Kidney (tissue), 14 donors: ENCODE measurements around the gene CPEB3. TPM values are rescaled to one million over a fixed set of nuclear protein-coding genes. Genes with fewer than 3 reads are reported as not detected.

Experiments used
- DNase-seq, 5 donors: peaks; one replicate each; pipeline ENCODE4 v3.0.0-alpha.2; 2013 to 2020
- FAIRE-seq: peaks from 2 replicates; lab custom pipeline; 2012; peaks lifted over from hg19 to GRCh38; lab: Jason Lieb, UNC
- H3K27ac ChIP-seq, 2 donors: one replicate each; pipeline ENCODE4 v1.7.0; 2013; ENCODE audit warnings: low read depth in 2 of 2, low read length in 2 of 2, inconsistent platforms in 1 of 2
- H3K27me3 ChIP-seq: one replicate; pipeline ENCODE4 v1.7.1; 2013; ENCODE audit warnings: low read length, inconsistent platforms; ENCODE audit not compliant: control insufficient read depth, insufficient read depth
- H3K36me3 ChIP-seq, 3 donors: one replicate each; pipeline versions ENCODE4 v1.7.0 to v1.7.1; 2013; ENCODE audit warnings: low read length in 3 of 3, control low read depth in 1 of 3, inconsistent platforms in 1 of 3; ENCODE audit not compliant: insufficient read depth in 3 of 3, control insufficient read depth in 2 of 3
- H3K4me1 ChIP-seq, 3 donors: one replicate each; pipeline versions ENCODE4 v1.7.0 to v1.7.1; 2013; ENCODE audit warnings: low read length in 3 of 3, inconsistent platforms in 1 of 3, low read depth in 1 of 3; ENCODE audit not compliant: control insufficient read depth in 2 of 3, insufficient read depth in 2 of 3
- H3K4me3 ChIP-seq, 3 donors: one replicate each; pipeline versions ENCODE4 v1.7.0 to v1.8.1; 2013; ENCODE audit warnings: low read length in 3 of 3, control low read depth in 1 of 3, inconsistent platforms in 1 of 3
- H3K9ac ChIP-seq, 3 donors: one replicate each; pipeline versions ENCODE4 v1.7.0 to v1.7.1; 2013; ENCODE audit warnings: low read length in 3 of 3, control low read depth in 1 of 3, inconsistent platforms in 1 of 3
- H3K9me3 ChIP-seq, 3 donors: one replicate each; pipeline versions ENCODE4 v1.7.0 to v1.7.1; 2013; ENCODE audit warnings: low read length in 3 of 3, control low read depth in 1 of 3, inconsistent platforms in 1 of 3; ENCODE audit not compliant: control insufficient read depth in 2 of 3, insufficient read depth in 1 of 3
- CTCF ChIP-seq: IDR thresholded peaks from 3 replicates; pipeline ENCODE4 v1.5.1; 2012; ENCODE audit warnings: mild to moderate bottlenecking, moderate library complexity, borderline replicate concordance; ENCODE audit not compliant: insufficient read depth; ENCODE audit errors: extremely low read depth
- intact Hi-C: fragments of 100-400 bp; cut with DNase I; formaldehyde crosslinking; loops from one replicate; pipeline ENCODE4 v1.11.1; 2022
- polyA plus RNA-seq: library from polyadenylated mRNA; stranded (reverse); fragments of 350-450 nt; fragmentation: Illumina TruSeq; extraction: RNeasy Lipid Tissue Mini Kit (QIAGEN cat#74804); gene quantifications from one replicate; pipeline ENCODE4 v1.2.3, GENCODE V29; 2014; ENCODE audit warnings: low read depth, low replicate concordance; ENCODE audit not compliant: insufficient read depth
- total RNA-seq: library from RNA; stranded (reverse); fragmentation: NEBNext Ultra II Directional; extraction: Animal tissue kit (Norgen Biotek cat#: 25700); gene quantifications from one replicate; pipeline ENCODE4 v1.2.1, GENCODE V29; 2021
- donor health status: control.
- donor health status: control.
- donor health status: control.
- donor health status: control.
- donor health status: control.
- donor health status: DM: yes; HTN: yes; CAD: no.
- donor health status: Normal renal cell carcinoma (clear cell type).

Gene CPEB3
- total and polyA plus RNA-seq, 2 donors from 2014 or later: 2.3 to 7.4 TPM

GRCh38 chr10:92313750-92314149 lies 22.9 kb upstream of the CPEB3 start:
- no peak for TF ChIP-seq CTCF
- Histone ChIP-seq H3K4me3 (no peak overlapping the region), H3K36me3 (no peaks in the 10 kb centered on the region), H3K27me3 (no peaks in the 10 kb centered on the region), H3K27ac (no peak overlapping the region), H3K9me3 (no peaks in the 10 kb centered on the region), H3K4me1 (peaks cover 0 to 3% (median 0%) of the 10 kb centered on the region in 3 donors), H3K9ac (no peak overlapping the region)
- intact Hi-C loops: no loop called here
- FAIRE-seq (no peak), DNase-seq (no peak)

- peak; percentile 62 for FAIRE-seq
- peaks cover 0 to 12% (median 6%) of the 10 kb centered on the region in 3 donors for H3K4me1 ChIP-seq
- TF ChIP-seq CTCF: no peak
Observed at GRCh38 chr10:92309272-92309671, 18.4 kb upstream of the CPEB3 start.

GRCh38 chr10:92305133-92306072 lies 14.5 kb upstream of the CPEB3 start:
- H3K9ac ChIP-seq: no peak overlapping the region
- H3K27ac ChIP-seq: no peak overlapping the region
- no peak for TF ChIP-seq CTCF
- no peaks in the 10 kb centered on the region for H3K27me3 ChIP-seq
- no peaks in the 10 kb centered on the region for H3K36me3 ChIP-seq
- H3K4me1 ChIP-seq: peaks cover 0 to 13% (median 9%) of the 10 kb centered on the region in 3 donors
- peak in 2 of 5 donors; percentile 15 to 20 for DNase-seq
- no peaks in the 10 kb centered on the region for H3K9me3 ChIP-seq
- FAIRE-seq: no peak
- no peak overlapping the region for H3K4me3 ChIP-seq
- intact Hi-C loops: no loop called here

More at GRCh38 chr10:92309272-92309671, 18.4 kb upstream of the CPEB3 start:
- H3K27me3 ChIP-seq: no peaks in the 10 kb centered on the region
- no peaks in the 10 kb centered on the region for H3K36me3 ChIP-seq
- H3K27ac ChIP-seq: no peak overlapping the region
- H3K9me3 ChIP-seq: no peaks in the 10 kb centered on the region
- H3K9ac ChIP-seq: no peak overlapping the region
- no peak overlapping the region for H3K4me3 ChIP-seq
- DNase-seq: no peak
- intact Hi-C loops: no loop called here
